HAP-1 (cell line): ENCODE results near the gene PROM1.

Experiments
- DNase-seq, 2 experiments: peaks; one replicate each; pipeline ENCODE4 v3.0.0-alpha.2; 2016 to 2020; ENCODE audit warnings: low spot score in 2 of 2
- H3K27me3 ChIP-seq: fragments of 250-450 bp; sonication (Bioruptor Pico); 2 replicates; pipeline ENCODE4 v1.5.1; 2020; ENCODE audit warnings: low read depth, mild to moderate bottlenecking, moderate library complexity
- H3K36me3 ChIP-seq: fragments of 250-450 bp; sonication (Bioruptor Pico); replicated peaks from 2 replicates; pipeline ENCODE4 v1.5.1; 2020; ENCODE audit warnings: mild to moderate bottlenecking
- H3K4me1 ChIP-seq: fragments of 250-450 bp; sonication (Bioruptor Pico); 2 replicates; pipeline ENCODE4 v1.5.1; 2020; ENCODE audit warnings: mild to moderate bottlenecking
- H3K4me3 ChIP-seq: fragments of 250-450 bp; sonication (Bioruptor Pico); 2 replicates; pipeline ENCODE4 v1.5.1; 2020; ENCODE audit warnings: mild to moderate bottlenecking, moderate library complexity
- H3K9me3 ChIP-seq: fragments of 250-450 bp; sonication (Bioruptor Pico); 2 replicates; pipeline ENCODE4 v1.5.1; 2020; ENCODE audit warnings: mild to moderate bottlenecking, moderate library complexity
- in situ Hi-C: fragments of 300-500 bp; cut with MboI; formaldehyde crosslinking; loops from 3 replicates; pipeline ENCODE4 v1.14.3; 2020; ENCODE audit warnings: low sequenced_read_pairs, inconsistent platforms, mixed read lengths

The PROM1 gene

DNA sequence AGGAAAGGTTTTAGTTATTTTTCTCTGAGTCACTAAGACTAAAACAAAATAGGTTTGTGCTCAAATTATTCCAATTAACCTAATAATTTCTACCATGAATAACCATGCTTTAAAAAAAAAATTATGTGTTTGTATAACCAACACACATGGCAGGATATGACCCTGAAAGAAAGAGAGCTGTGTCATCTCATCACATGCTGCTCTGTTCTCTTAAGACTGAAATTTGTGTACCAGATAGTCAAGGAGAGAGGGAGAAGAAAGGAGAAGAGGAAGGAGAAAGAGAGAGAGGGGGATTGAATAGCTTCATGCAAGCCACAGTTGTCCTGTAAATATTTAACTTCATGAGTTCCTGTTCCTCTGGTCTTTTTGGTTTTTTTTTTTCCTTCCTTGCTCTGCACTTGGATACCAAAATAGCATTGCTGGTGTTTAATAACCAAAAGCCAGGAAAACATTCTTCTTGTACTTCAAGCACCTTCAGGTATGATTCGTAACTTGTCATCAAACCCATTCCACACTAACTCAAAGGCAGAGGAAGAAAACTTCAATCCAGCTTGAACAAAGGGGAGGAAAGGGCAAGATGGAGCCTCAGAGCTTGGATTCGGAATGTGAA is 6.4 kb upstream of the PROM1 start:
- in situ Hi-C loops = no loop called here
- H3K4me3 ChIP-seq = no peak overlapping the region
- H3K4me1 ChIP-seq = no peaks in the 10 kb centered on the region
- no peaks in the 10 kb centered on the region for H3K36me3 ChIP-seq
- DNase-seq = no peak
- H3K27me3 ChIP-seq = peaks cover 46% of the 10 kb centered on the region
- no peaks in the 10 kb centered on the region for H3K9me3 ChIP-seq

DNA sequence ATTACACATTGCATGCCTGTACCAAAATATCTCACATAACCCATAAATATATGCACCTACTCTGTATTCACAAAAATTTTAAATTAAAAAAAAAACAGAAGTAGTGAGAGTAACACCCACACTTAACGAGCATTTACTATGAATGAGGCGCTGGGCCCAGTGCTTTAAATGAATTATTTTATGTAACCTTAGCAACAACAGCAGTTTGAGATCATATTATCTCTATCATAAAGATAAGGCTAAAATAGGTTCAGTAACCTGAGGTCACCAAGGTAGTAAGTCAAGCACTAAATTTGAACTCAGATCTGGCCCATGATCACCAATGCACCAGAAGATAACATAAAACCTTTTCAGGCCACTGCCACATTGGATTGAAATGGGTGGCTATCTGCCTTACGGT is 5.3 kb upstream of the PROM1 start:
- Histone ChIP-seq H3K4me3 (no peak overlapping the region), H3K4me1 (no peaks in the 10 kb centered on the region), H3K9me3 (peaks cover 3% of the 10 kb centered on the region; the same call in 1 of the 2 replicates), H3K36me3 (no peaks in the 10 kb centered on the region), H3K27me3 (peaks cover 57% of the 10 kb centered on the region)
- DNase-seq = no peak
- in situ Hi-C loops = no loop called here

DNA sequence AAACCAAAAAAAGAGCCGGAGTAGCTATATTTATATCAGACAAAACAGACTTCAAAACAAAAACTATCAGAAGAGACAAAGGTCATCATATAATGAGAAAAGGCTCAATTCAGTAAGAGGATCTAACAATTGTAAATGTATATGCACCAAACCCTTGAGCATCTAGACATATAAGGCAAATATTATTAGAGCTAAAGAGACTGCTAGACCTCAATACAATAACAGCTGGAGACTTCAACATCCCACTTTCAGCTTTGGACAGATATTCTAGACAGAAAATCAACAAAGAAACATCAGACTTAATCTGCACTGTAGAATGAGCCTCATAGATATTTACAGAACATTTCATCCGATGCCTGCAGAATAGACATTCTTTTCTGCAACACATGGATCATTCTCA is 4.8 kb upstream of the PROM1 start:
- Histone ChIP-seq H3K9me3 (peaks cover 3% of the 10 kb centered on the region; the same call in 1 of the 2 replicates), H3K27me3 (peaks cover 62% of the 10 kb centered on the region), H3K4me1 (no peaks in the 10 kb centered on the region), H3K4me3 (no peak overlapping the region), H3K36me3 (no peaks in the 10 kb centered on the region)
- DNase-seq = no peak
- in situ Hi-C loops = no loop called here

DNA sequence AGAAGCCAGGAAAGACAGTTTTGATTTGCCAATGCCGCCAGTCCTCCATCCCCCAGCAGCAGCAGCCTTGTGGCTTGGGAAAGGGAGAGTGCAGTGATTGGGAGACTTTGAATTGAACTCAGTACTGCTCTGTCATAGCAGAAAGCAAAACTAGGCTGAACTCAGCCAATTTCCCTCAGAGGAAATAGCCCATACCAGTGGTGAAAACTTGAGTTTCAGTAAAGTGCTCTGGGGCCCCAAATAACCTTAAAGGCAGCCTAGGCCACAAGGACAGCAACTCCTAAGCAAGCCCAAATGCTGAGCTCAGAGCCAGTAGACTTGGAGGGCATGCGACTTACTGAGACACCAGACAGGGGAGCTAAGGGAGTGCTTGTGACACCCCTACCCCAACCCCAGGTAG is 2.0 kb upstream of the PROM1 start:
- in situ Hi-C loops = no loop called here
- no peak for DNase-seq
- Histone ChIP-seq H3K4me3 (no peak overlapping the region), H3K9me3 (peaks cover 3% of the 10 kb centered on the region; the same call in 1 of the 2 replicates), H3K27me3 (peaks cover 78% of the 10 kb centered on the region), H3K36me3 (no peaks in the 10 kb centered on the region), H3K4me1 (peaks cover 4% of the 10 kb centered on the region)

DNA sequence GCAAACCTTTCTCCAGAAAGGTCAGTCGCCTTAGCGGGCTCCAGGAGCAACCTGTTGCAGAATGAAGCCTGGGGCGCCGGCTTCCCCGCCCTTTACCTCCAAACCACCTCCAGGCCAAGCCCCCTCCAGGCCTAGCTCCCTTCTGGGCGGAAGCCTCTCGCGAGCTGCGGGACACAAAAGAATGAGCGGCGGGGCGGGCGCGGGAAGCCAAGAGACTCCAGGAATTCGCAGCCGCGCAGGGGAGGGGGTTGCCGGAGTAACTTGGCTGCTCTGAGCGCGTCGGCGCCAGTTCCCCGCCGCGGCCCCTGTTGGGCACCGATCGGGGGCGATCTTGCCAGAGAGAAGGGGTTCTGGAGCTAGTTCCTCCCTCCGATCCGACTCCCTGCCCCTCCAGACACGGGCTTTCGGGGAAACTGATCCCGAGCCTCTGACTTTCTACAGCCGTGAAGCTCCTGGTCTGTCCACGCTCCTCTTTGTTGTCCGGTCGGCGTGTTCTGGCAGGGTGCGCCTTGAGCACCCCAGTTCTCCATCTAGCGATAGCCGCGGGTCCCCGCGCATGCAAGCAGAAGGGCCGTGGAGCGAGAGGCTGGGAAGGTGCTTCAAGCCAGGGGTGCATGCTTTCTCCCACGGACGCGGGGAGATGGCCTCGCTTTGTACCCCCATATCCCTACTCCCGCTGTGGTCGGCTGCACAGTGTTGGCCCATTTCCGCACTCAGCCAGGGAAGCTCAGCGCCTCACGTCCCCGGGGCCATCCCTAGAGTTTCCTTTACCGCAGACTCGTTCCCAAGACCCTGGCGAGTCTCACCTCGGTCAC is 1.2 kb downstream of the PROM1 start:
- Histone ChIP-seq H3K36me3 (no peaks in the 10 kb centered on the region), H3K9me3 (peaks cover 3% of the 10 kb centered on the region; the same call in 1 of the 2 replicates), H3K4me1 (peaks cover 12% of the 10 kb centered on the region), H3K27me3 (peaks cover 61% of the 10 kb centered on the region), H3K4me3 (peak overlapping the region; percentile 30)
- peak; percentile 22 to 84 for DNase-seq
- in situ Hi-C loops = no loop called here

DNA sequence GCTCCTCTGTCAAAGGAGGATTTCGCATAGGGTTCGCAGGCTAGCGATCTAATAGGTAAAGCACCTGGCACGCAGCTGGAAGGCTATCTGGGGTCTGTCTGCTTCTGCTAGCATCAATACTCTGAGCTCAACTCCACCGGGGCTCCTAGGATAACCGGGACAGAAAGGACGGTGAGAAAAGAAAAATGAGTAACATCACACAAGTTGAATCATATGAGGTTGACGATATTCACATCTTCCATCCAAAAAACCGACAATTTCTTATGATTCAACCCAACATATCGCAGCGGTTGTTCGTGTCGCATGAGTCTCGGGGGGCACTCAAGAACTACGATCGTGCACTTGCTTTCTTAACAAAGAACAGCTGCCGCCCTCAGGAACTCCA is 1.8 kb downstream of the PROM1 start:
- Histone ChIP-seq H3K27me3 (peaks cover 57% of the 10 kb centered on the region), H3K36me3 (no peaks in the 10 kb centered on the region), H3K4me1 (peaks cover 18% of the 10 kb centered on the region), H3K9me3 (peaks cover 3% of the 10 kb centered on the region; the same call in 1 of the 2 replicates), H3K4me3 (peak overlapping the region; percentile 30)
- no peak for DNase-seq
- in situ Hi-C loops = no loop called here

DNA sequence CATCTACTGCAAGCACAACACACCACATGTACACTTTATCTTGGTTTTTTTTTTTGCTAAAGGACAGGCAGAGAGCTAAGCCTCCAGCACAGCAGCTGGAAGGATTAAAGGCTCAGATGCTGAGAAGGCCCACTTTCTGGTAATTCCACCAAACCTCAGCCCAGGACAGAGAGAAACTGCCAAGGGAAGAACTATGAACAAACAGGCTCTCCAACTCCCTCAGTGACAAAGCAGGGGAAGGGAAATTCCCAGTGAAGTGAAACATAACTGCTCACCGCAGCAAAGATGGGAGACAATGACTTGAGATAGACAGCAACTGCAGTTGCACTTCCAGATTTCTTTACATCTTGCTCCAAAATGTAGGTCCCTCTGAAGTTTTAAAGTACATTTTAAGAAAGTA is 4.8 kb downstream of the PROM1 start:
- in situ Hi-C loops = no loop called here
- Histone ChIP-seq H3K27me3 (peaks cover 31% of the 10 kb centered on the region), H3K4me1 (peaks cover 26% of the 10 kb centered on the region)

DNA sequence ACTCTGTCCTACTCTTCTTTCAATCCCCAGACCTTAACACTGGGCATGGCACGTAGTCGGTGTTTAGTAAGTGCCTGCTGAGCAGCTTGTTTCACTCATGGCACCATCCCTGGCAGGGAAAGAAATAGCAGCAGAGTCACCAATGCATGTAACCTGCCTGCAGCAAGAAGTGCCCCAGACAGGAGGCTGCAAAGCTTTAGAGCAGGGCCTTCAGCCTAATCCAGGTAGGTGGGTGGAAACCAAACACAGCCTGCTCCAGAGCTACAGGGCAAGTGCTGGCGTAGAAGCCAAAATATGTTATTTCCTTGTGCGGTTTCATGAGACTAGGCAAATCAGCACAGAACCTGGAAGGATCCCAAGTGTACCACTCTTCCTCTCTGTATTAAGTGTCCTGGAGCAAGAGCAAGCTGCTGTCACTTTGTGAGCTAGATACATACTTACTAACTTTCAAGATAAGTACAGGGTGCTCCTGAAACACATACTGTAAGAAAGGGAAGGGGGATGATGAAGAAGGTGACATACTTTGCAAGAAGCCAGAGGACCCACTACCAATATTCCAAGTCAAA is 5.5 kb downstream of the PROM1 start:
- H3K27me3 ChIP-seq = peaks cover 23% of the 10 kb centered on the region
- H3K4me1 ChIP-seq = peaks cover 26% of the 10 kb centered on the region
- H3K9me3 ChIP-seq = no peaks in the 10 kb centered on the region
- in situ Hi-C loops = no loop called here
- H3K4me3 ChIP-seq = no peak overlapping the region
- H3K36me3 ChIP-seq = no peaks in the 10 kb centered on the region
- DNase-seq = no peak

More for the DNA sequence above, 4.8 kb downstream of the PROM1 start:
- no peaks in the 10 kb centered on the region for H3K9me3 ChIP-seq
- H3K36me3 ChIP-seq = no peaks in the 10 kb centered on the region
- DNase-seq = no peak
- no peak overlapping the region for H3K4me3 ChIP-seq

DNA sequence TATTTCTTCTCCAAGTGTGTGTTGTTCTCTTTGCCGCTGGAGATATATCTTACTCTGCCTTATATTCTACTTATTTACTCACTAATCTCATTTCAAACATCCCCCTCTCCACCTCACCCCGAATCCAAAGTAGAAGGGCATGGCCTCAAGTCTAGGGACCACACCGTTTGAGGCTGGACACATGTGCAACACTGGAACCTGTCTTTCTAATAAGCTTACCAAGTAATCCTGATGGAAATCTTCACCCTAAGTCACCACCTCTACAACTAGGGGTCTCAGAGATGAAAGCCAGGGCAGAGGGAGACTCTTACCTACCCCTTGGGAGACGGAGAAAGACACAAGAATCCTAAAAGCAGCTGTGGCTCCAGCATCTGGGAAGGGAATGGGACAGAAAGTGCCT is 6.0 kb downstream of the PROM1 start:
- H3K4me3 ChIP-seq = no peak overlapping the region
- in situ Hi-C loops = no loop called here
- H3K27me3 ChIP-seq = peaks cover 18% of the 10 kb centered on the region
- H3K36me3 ChIP-seq = no peaks in the 10 kb centered on the region
- H3K4me1 ChIP-seq = peaks cover 26% of the 10 kb centered on the region
- H3K9me3 ChIP-seq = no peaks in the 10 kb centered on the region
- no peak for DNase-seq

DNA sequence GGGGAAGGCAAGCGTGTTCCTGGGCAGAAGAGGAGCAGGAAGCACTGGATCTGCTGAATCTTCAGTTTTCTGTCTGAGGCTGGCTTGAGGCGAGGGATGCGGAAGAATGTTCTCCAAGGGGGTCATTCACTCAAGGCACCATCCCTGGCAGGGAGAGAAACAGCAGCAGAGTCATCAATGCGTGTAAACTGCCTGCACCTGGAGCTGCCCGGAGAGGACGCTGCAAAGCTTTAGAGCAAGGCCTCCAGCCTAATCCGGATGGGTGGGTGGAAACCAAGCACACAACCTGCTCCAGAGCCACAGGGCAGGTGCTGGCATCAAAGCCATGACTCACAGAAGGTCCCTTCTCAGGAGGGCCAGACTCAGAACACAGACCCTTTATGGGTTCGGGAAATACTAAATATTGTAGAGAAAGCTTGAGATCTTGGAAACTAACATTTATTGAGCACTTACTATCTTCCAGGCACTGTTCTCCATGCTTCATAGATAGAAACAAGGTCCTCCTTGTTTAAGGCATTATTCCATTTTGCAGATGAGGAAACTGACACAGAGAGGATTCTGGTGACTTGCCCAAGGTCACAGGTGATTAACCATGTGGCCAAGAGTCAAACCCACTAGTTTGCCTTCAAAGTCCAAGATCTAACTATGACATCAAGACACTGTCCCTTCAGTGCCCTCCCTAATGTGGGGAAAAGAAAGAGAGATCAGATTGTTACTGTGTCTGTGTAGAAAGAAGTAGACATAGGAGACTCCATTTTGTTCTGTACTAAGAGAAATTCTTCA is 7.7 kb downstream of the PROM1 start:
- H3K4me3 ChIP-seq = no peak overlapping the region
- in situ Hi-C loops = no loop called here

DNA sequence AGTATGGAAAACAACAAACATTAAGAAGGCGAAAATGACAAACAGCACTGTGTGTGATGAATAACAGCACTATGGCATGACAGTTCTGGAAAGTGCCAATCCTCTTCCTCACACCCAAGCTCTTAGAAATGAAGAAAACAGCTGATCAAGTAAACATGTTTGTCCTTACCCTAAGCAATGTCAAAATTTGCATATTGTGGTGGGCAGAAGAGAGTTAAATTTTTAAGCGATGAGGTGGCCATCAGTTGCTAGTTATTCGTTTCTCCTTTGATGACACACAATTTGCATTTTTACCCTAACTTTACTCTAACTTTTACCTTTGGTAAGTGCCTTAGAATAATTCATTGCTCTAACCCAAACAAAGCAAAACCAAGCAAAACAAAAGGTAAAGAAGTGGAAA is 8.8 kb downstream of the PROM1 start:
- Histone ChIP-seq H3K9me3 (no peaks in the 10 kb centered on the region), H3K4me1 (peaks cover 21% of the 10 kb centered on the region), H3K27me3 (no peaks in the 10 kb centered on the region), H3K4me3 (no peak overlapping the region), H3K36me3 (no peaks in the 10 kb centered on the region)
- no peak for DNase-seq
- in situ Hi-C loops = no loop called here

More for the DNA sequence above, 7.7 kb downstream of the PROM1 start:
- Histone ChIP-seq H3K9me3 (no peaks in the 10 kb centered on the region), H3K4me1 (peaks cover 21% of the 10 kb centered on the region), H3K36me3 (no peaks in the 10 kb centered on the region), H3K27me3 (peaks cover 2% of the 10 kb centered on the region; the same call in 1 of the 2 replicates)
- no peak for DNase-seq

DNA sequence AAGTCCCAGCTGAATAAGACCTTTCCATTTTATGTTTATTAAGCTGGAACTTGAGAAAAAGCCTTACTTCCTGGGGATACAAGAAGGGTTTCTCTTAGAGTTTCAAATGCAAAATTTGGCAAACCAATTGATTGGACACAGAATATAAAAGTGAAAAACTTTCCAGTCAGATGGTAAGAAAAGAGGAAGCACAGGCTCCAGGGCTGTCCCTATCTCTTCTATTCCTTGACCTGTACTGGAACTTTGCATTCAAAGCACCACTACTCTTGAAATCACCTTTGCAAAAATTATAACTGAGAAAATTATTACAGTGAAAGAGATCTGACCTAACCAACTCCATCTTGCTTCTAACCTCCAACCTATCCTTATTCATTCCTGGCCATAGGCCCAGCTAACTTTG is 11.7 kb downstream of the PROM1 start:
- H3K4me3 ChIP-seq = no peak overlapping the region
- peaks cover 9% of the 10 kb centered on the region for H3K4me1 ChIP-seq
- in situ Hi-C loops = no loop called here
- H3K9me3 ChIP-seq = no peaks in the 10 kb centered on the region
- no peaks in the 10 kb centered on the region for H3K36me3 ChIP-seq
- H3K27me3 ChIP-seq = no peaks in the 10 kb centered on the region
- no peak for DNase-seq

DNA sequence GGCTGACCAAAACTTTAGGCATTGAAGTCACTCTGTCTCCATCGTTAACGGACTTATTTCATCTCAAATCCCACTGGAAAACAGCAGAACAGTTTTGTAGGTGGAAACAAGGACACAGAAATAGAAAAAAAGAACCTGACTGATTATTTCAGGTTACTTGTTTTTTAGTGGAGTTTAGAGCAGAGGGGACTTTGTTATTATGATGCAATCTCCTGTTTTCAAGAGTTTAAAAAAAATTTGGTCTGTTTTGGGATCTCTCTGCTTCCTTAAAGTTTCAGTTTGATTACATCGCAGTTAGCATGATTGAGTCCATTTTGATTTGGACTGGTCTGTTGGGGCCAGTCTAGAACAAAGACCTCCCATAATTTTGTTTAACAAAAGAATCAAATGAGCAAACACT is 13.6 kb downstream of the PROM1 start:
- Histone ChIP-seq H3K36me3 (no peaks in the 10 kb centered on the region), H3K4me1 (no peaks in the 10 kb centered on the region), H3K9me3 (no peaks in the 10 kb centered on the region), H3K27me3 (no peaks in the 10 kb centered on the region), H3K4me3 (no peak overlapping the region)
- no peak for DNase-seq
- in situ Hi-C loops = no loop called here
